ENCODE measurements around the gene HOXB1.

GRCh38 chr17:48559122-48559839 lies 28.5 kb upstream of the HOXB1 start:
- TF ChIP-seq GATA2 (IDR thresholded peaks at IDR 0.05; ENCODE audit: low read depth, low read length) (no peak), GATA3 (IDR thresholded peaks at IDR 0.05; ENCODE audit: low read depth, low read length) (no peak)
